K562 (cell line): Measurements from ENCODE around the gene SNX3. TPM values are rescaled to one million over a fixed set of nuclear protein-coding genes. Genes with fewer than 3 reads are reported as not detected.

Experiments
- ATAC-seq: fragments of 200-7000 bp; cut with Tn5 transposase; 3 replicates; pipeline ENCODE4 v1.9.1; 2020; ENCODE audit warnings: moderate library complexity
- BruUV-seq: library from RNA; stranded (reverse); fragments of 400-500 nt; replicated peaks from 2 replicates; lab custom pipeline; 2021; lab: Mats Ljungman, UMichigan
- CTCF ChIA-PET: fragments of 300-600 bp; formaldehyde crosslinking; extraction: SDS; loops from one replicate; lab custom pipeline; 2021; ENCODE audit warnings: low intra/inter-chr PET ratio; lab: Yijun Ruan, JAX
- POLR2A ChIA-PET: fragments of 300-600, 350-650 bp; sonication (Branson Sonifier 250); formaldehyde crosslinking; extraction: SDS; loops from one replicate; lab custom pipeline; 2021; ENCODE audit warnings: antibody characterized with exemption, inconsistent platforms; lab: Yijun Ruan, JAX
- DNase-seq, 4 experiments: peaks; one replicate each; pipeline versions ENCODE4 v3.0.0 to v3.0.0-alpha.2; 2011 to 2018; ENCODE audit warnings: low spot score in 3 of 4, mixed read lengths in 3 of 4; ENCODE audit errors: extremely low read depth in 1 of 4
- FAIRE-seq: peaks from 2 replicates; lab custom pipeline; 2011; peaks lifted over from hg19 to GRCh38; lab: Jason Lieb, UNC
- H2AFZ ChIP-seq: 2 replicates; pipeline ENCODE4 v1.6.0; 2011; ENCODE audit warnings: low read depth, low read length, control low read depth, inconsistent platforms
- H3K27ac ChIP-seq: fragments of 200-600 bp; 3 replicates; pipeline ENCODE4 v1.8.0; 2011; ENCODE audit warnings: low read depth, mild to moderate bottlenecking, control low read depth, inconsistent platforms, low read length, moderate library complexity, mixed read lengths; ENCODE audit errors: extremely low read depth
- H3K27me3 ChIP-seq, 2 experiments: fragments of 300-600 bp in 1 of 2; 2 replicates in 1 of 2; 3 replicates in 1 of 2; pipeline versions ENCODE4 v1.6.0 to v1.8.0; 2011; ENCODE audit warnings: inconsistent platforms in 2 of 2, low read length in 2 of 2, mild to moderate bottlenecking in 1 of 2, mixed read lengths in 1 of 2, moderate library complexity in 1 of 2; ENCODE audit not compliant: control insufficient read depth in 2 of 2, insufficient read depth in 2 of 2
- H3K36me3 ChIP-seq: fragments of 300-600 bp; 3 replicates; pipeline ENCODE4 v1.8.0; 2011; ENCODE audit warnings: mild to moderate bottlenecking, low read length, inconsistent platforms; ENCODE audit not compliant: control insufficient read depth, insufficient read depth
- H3K4me1 ChIP-seq, 2 experiments: fragments of 200-600 bp in 1 of 2; replicated peaks in 1 of 2; 2 replicates in 1 of 2; 3 replicates in 1 of 2; pipeline versions ENCODE4 v1.5.1 to v1.8.0; 2011; ENCODE audit warnings: inconsistent platforms in 2 of 2, low read length in 2 of 2, mild to moderate bottlenecking in 1 of 2, mixed read lengths in 1 of 2, moderate library complexity in 1 of 2; ENCODE audit not compliant: control insufficient read depth in 2 of 2, insufficient read depth in 2 of 2
- H3K4me2 ChIP-seq: 2 replicates; pipeline ENCODE4 v1.6.1; 2011; ENCODE audit warnings: low read length, control low read depth, inconsistent platforms, mixed read lengths; ENCODE audit not compliant: insufficient read depth
- H3K4me3 ChIP-seq: fragments of 200-600 bp; sonication (generic), shearing (Covaris generic); 2 replicates; pipeline ENCODE4 v1.5.1; 2016; ENCODE audit warnings: control low read depth, inconsistent platforms
- H3K79me2 ChIP-seq: fragments of 200-600 bp; 3 replicates; pipeline ENCODE4 v1.8.0; 2011; ENCODE audit warnings: low read length, inconsistent platforms; ENCODE audit not compliant: control insufficient read depth, insufficient read depth
- H3K9ac ChIP-seq, 2 experiments: 2 replicates each; pipeline versions ENCODE4 v1.6.0 to v1.6.1; 2011; ENCODE audit warnings: low read depth in 2 of 2, low read length in 2 of 2, control low read depth in 1 of 2, inconsistent platforms in 1 of 2, mild to moderate bottlenecking in 1 of 2, mixed read lengths in 1 of 2; ENCODE audit not compliant: insufficient read depth in 1 of 2
- H3K9me1 ChIP-seq: one replicate; pipeline ENCODE4 v1.6.0; 2011; ENCODE audit warnings: inconsistent platforms, mild to moderate bottlenecking, low read length, moderate library complexity; ENCODE audit not compliant: control insufficient read depth, insufficient read depth
- H3K9me3 ChIP-seq: replicated peaks from 2 replicates; pipeline ENCODE4 v1.5.1; 2011; ENCODE audit warnings: low read depth, low read length, inconsistent platforms; ENCODE audit not compliant: control insufficient read depth, insufficient read depth
- H4K20me1 ChIP-seq: replicated peaks from 2 replicates; pipeline ENCODE4 v1.6.1; 2011; ENCODE audit warnings: low read length, inconsistent platforms, mixed read lengths; ENCODE audit not compliant: control insufficient read depth, insufficient read depth
- BRCA1 ChIP-seq, 2 experiments: fragments of 450-650 bp in 1 of 2; sonication (generic) in 1 of 2; formaldehyde crosslinking in 1 of 2; IDR thresholded peaks; 2 replicates each; pipeline versions ENCODE4 v1.5.0 to v1.6.1; 2017 to 2020; ENCODE audit warnings: mild to moderate bottlenecking in 1 of 2, missing genetic modification reagents in 1 of 2
- BRF1 ChIP-seq: IDR thresholded peaks from 3 replicates; pipeline ENCODE4 v1.6.1; 2011; ENCODE audit warnings: borderline replicate concordance, mild to moderate bottlenecking; ENCODE audit not compliant: insufficient read length; ENCODE audit errors: extremely low read depth
- CBFA2T2 ChIP-seq: fragments of 450-650 bp; conservative IDR thresholded peaks from 2 replicates; pipeline ENCODE4 v1.6.1; 2017; ENCODE audit warnings: mild to moderate bottlenecking
- CBX8 ChIP-seq: fragments of 200-600 bp; sonication (generic); IDR thresholded peaks from 2 replicates; pipeline ENCODE4 v1.6.1; 2012; ENCODE audit warnings: borderline replicate concordance, mixed run types, low read depth, mild to moderate bottlenecking, moderate library complexity, mixed read lengths, low read length, control low read depth, inconsistent platforms; ENCODE audit not compliant: poor library complexity, severe bottlenecking; ENCODE audit errors: extremely low read depth
- HNRNPK ChIP-seq: fragments of 200-400 bp; formaldehyde crosslinking; IDR thresholded peaks from one replicate; pipeline ENCODE4 v1.6.1; 2018; ENCODE audit warnings: mild to moderate bottlenecking, low read depth, low read length; ENCODE audit not compliant: poor library complexity, severe bottlenecking
- MITF ChIP-seq: IDR thresholded peaks from 2 replicates; pipeline ENCODE4 v1.6.1; 2014; ENCODE audit warnings: antibody characterized with exemption
- PTBP1 ChIP-seq: fragments of 200-400 bp; formaldehyde crosslinking; IDR thresholded peaks from 2 replicates; pipeline ENCODE4 v1.6.1; 2017; ENCODE audit warnings: low read depth, low read length
- RNF219 ChIP-seq: fragments of 250-450 bp; sonication (Bioruptor Pico); IDR thresholded peaks from 2 replicates; pipeline ENCODE4 v1.5.0; 2022; ENCODE audit warnings: mild to moderate bottlenecking
- SMARCE1 ChIP-seq: fragments of 450-650 bp; IDR thresholded peaks from 2 replicates; pipeline ENCODE4 v1.7.1; 2016; ENCODE audit warnings: mild to moderate bottlenecking
- TSC22D4 ChIP-seq: fragments of 450-650 bp; IDR thresholded peaks from 2 replicates; pipeline ENCODE4 v1.6.1; 2016; ENCODE audit warnings: missing genetic modification characterization, missing biosample characterization, control low read depth
- ZEB2 ChIP-seq: fragments of 450-650 bp; IDR thresholded peaks from 2 replicates; pipeline ENCODE4 v1.6.1; 2016
- ZNF165 ChIP-seq: fragments of 250-450 bp; sonication (Bioruptor Pico); IDR thresholded peaks from 2 replicates; pipeline ENCODE4 v1.4.0; 2020; ENCODE audit warnings: borderline replicate concordance
- ZNF224 ChIP-seq: sonication (generic); formaldehyde crosslinking; IDR thresholded peaks from 2 replicates; pipeline ENCODE4 v1.8.0; 2022; ENCODE audit warnings: mild to moderate bottlenecking, missing genetic modification reagents
- ZNF347 ChIP-seq: fragments of 450-650 bp; formaldehyde crosslinking; IDR thresholded peaks from 2 replicates; pipeline ENCODE4 v1.4.0; 2020; ENCODE audit warnings: low read depth, mild to moderate bottlenecking, moderate library complexity
- WGBS: fragments of 100-300 bp; shearing (Covaris generic); methylation state at CpG from one replicate; pipeline ENCODE4 v1.1.6; 2016; ENCODE audit warnings: low coverage, mixed read lengths; ENCODE audit not compliant: insufficient coverage; ENCODE audit errors: missing lambda C conversion rate; 5-methylcytosine and 5-hydroxymethylcytosine counted together
- in situ Hi-C: fragments of 300-500 bp; cut with MboI; formaldehyde crosslinking; loops from 4 replicates; pipeline ENCODE4 v1.15.0; 2018; ENCODE audit warnings: inconsistent platforms, mixed read lengths
- intact Hi-C: fragments of 100-400 bp; cut with micrococcal nuclease; formaldehyde crosslinking; loops from 2 replicates; pipeline ENCODE4 v1.14.2; 2022
- polyA plus RNA-seq, 8 experiments: library from polyadenylated mRNA; depleted of rRNA in 4 of 8; stranded (reverse) in 5 of 8; unstranded in 3 of 8; fragments of >200 nt; fragmentation: Nextera tagmentation in 2 of 8; fragmentation: Illumina TruSeq in 1 of 8; extraction: Ambion mirVana in 2 of 8; extraction: Trizol in 1 of 8; gene quantifications; 2 replicates each; pipeline versions ENCODE4 v1.2.1 to v1.2.3, GENCODE V29; 2011 to 2014; ENCODE audit warnings: inconsistent platforms in 1 of 8, missing spikeins in 1 of 8
- total RNA-seq, 7 experiments: library from RNA; depleted of rRNA in 6 of 7; stranded (reverse); fragments of >200 nt in 6 of 7; fragmentation: Illumina TruSeq in 2 of 7; extraction: Trizol in 2 of 7; gene quantifications; 2 replicates each; pipeline versions ENCODE4 v1.2.1 to v1.2.3, GENCODE V29; 2011 to 2021; ENCODE audit warnings: low replicate concordance in 1 of 7
- TF ChIP-seq, protein P1 (sequence below): fragments of 450-650 bp; conservative IDR thresholded peaks from 2 replicates; pipeline ENCODE4 v1.6.1; 2016; ENCODE audit warnings: missing genetic modification characterization, low read depth, mild to moderate bottlenecking, missing compliant biosample characterization, moderate library complexity

SNX3 gene
- total and polyA plus RNA-seq, 9 of the 15 experiments (the other 6 are each of a cell fraction or from before 2014, with no cell fraction given) = 48.9 to 410 (median 159) TPM

DNA sequence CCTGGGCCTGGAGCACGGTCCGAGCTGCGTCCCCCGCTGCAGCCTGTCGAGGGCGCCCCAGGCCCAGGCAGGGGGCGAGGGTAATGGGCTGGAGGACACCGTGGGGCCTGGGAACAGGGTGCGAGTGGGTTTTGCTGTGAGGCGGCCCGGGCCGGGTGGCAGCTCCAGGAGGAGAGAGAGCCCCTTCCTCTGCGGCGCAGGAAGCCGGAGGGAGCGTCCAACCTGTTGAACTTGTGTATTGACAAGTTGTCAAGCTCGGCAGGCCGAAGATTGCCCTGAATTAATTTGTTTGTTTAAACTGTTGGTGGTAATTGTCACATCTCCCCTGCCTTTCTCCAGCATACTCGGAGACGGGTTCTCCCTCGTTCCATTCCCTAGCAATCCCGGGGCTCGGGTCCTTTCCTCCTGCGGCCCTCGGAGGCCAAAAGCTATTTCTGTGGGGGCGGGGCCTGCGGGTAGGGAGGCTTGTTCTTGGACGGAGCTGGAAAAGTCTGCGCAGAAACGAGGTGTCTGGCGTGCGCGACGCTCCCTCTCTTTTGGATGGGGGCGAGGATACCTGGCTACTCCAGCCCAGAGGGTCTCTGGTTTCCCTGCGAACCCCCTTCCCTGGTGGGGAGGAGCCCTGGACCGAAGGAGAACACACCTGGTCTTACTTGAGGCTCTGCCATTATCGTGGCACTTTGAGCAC, 85.1 kb downstream of the SNX3 start (continued):
- TF ChIP-seq ZNF224 (CRISPR knock-in tag) = peak; percentile 29; the same call in 1 of the 2 replicates

- 49% methylated on average over 16 of the region's 22 CpGs for WGBS
- no TSS peak for BruUV-seq
- H3K27me3 ChIP-seq = peaks cover 44 to 60% of the 10 kb centered on the region in 2 experiments
- no peaks in the 10 kb centered on the region for H4K20me1 ChIP-seq
- H3K36me3 ChIP-seq = no peaks in the 10 kb centered on the region
- H3K9ac ChIP-seq = 0 out of 4 replicates have a peak overlapping the region, but pooled peaks of 1 of the 2 experiments have one; percentile 4
- POLR2A ChIA-PET = interaction anchor here (1.1 to 1.8 kb wide), 2 partner anchors 13 kb away, joined by 3 to 6 read pairs; no protein-coding TSS in a partner anchor
- no peak overlapping the region; the same call in 1 of the 2 replicates for H2AFZ ChIP-seq
- no peaks in the 10 kb centered on the region for H3K79me2 ChIP-seq
- H3K27ac ChIP-seq = no peak overlapping the region
- ATAC-seq (no peak), FAIRE-seq (no peak), DNase-seq (no peak)
- TF ChIP-seq BRCA1 (IDR thresholded peaks at IDR 0.05) = no peak
- no peak for TF ChIP-seq BRCA1 (CRISPR knock-in tag; IDR thresholded peaks at IDR 0.05)
- no peak for TF ChIP-seq HNRNPK
- TF ChIP-seq, protein P1, sequence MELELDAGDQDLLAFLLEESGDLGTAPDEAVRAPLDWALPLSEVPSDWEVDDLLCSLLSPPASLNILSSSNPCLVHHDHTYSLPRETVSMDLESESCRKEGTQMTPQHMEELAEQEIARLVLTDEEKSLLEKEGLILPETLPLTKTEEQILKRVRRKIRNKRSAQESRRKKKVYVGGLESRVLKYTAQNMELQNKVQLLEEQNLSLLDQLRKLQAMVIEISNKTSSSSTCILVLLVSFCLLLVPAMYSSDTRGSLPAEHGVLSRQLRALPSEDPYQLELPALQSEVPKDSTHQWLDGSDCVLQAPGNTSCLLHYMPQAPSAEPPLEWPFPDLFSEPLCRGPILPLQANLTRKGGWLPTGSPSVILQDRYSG = no peak
- no peak for TF ChIP-seq ZNF165
- TF ChIP-seq TSC22D4 (tag) = no peak
- TF ChIP-seq MITF = no peak
- no peak for TF ChIP-seq SMARCE1
- no peak for TF ChIP-seq PTBP1
- no peak for TF ChIP-seq BRF1
- TF ChIP-seq CBX8 = no peak
- TF ChIP-seq CBFA2T2 = no peak
- no peak for TF ChIP-seq ZNF347 (CRISPR knock-in tag)
- TF ChIP-seq RNF219 (CRISPR knock-in tag) = no peak
- no peak for TF ChIP-seq ZEB2
- TF ChIP-seq, all 486 proteins: peak for 0
- H3K4me1 ChIP-seq = peaks cover 0 to 25% of the 10 kb centered on the region in 2 experiments; a peak in 3 of 5 replicates
- intact Hi-C loops (loop anchor here (1.0 to 5.0 kb wide), 3 partner anchors 77 to 351 kb away; no protein-coding TSS in a partner anchor), in situ Hi-C loops (no loop called here)
- H3K4me2 ChIP-seq = peak overlapping the region; percentile 50; the same call in 1 of the 2 replicates
- no peaks in the 10 kb centered on the region for H3K9me1 ChIP-seq
- H3K4me3 ChIP-seq = no peak overlapping the region
- no peaks in the 10 kb centered on the region for H3K9me3 ChIP-seq
- CTCF ChIA-PET = interaction anchor here (1.3 kb wide), 1 partner anchor 351 kb away, joined by 8 read pairs; no protein-coding TSS in a partner anchor
These were observed 85.7 kb downstream of the SNX3 start for GRCh38 chr6:108175176-108175591.
